ENCODE measurements around the gene ZNF296. TPM values are rescaled to one million over a fixed set of nuclear protein-coding genes. Genes with fewer than 3 reads are reported as not detected.

The ZNF296 gene
- total RNA-seq, 1 experiment from 2014 or later, result 6.7 TPM

GRCh38 chr19:45070861-45071544 lies 5.3 kb downstream of the ZNF296 start:
- ChIA-PET POLR2A (interaction anchor here (0.7 kb wide), 1 partner anchor 22 kb away, joined by 5 read pairs; the partner anchor contains the start of gene PPP1R37), CTCF (no interaction called here)
- TF ChIP-seq TCF7L2 (IDR thresholded peaks at IDR 0.05; ENCODE audit: low read depth, low read length), result no peak
- TF ChIP-seq CTCF (IDR thresholded peaks at IDR 0.05), result no peak
- TF ChIP-seq SIN3A (IDR thresholded peaks at IDR 0.05; ENCODE audit: borderline replicate concordance, insufficient read depth, low read depth, low read length), result no peak
- no peak for TF ChIP-seq REST (IDR thresholded peaks at IDR 0.05; ENCODE audit: insufficient read depth in 1 of 2, low read depth in 2 of 2, low read length in 1 of 2)
- no peak for TF ChIP-seq POLR2AphosphoS5 (IDR thresholded peaks at IDR 0.05; ENCODE audit: low read depth, low read length)
- H3K27ac ChIP-seq (ENCODE audit: low read length), result no peak overlapping the region
- H3K27me3 ChIP-seq (ENCODE audit: control insufficient read depth, insufficient read depth, low read length), result no peaks in the 10 kb centered on the region
- intact Hi-C loops (cut with micrococcal nuclease; ENCODE audit: unreplicated experiment) (no loop called here), in situ Hi-C loops (cut with HindIII; ENCODE audit: low pct_unique_long_range_greater_than_20kb, low sequenced_read_pairs) (no loop called here)
- H3K4me1 ChIP-seq (ENCODE audit: control insufficient read depth, insufficient read depth, low read length), result peaks cover 6% of the 10 kb centered on the region
- no peak overlapping the region for H3K4me3 ChIP-seq (ENCODE audit: low read depth in 2 of 2, low read length in 2 of 2)
- ATAC-seq (no peak), DNase-seq (ENCODE audit: low read depth, low spot score) (no peak)
- no TSS peak for BruUV-seq (replicated peaks)
- H3K9me3 ChIP-seq (ENCODE audit: control insufficient read depth, insufficient read depth, low read depth, low read length), result no peaks in the 10 kb centered on the region
- H3K36me3 ChIP-seq (ENCODE audit: control insufficient read depth, insufficient read depth, low read length), result no peaks in the 10 kb centered on the region; the same call in 1 of the 2 replicates

- CTCF ChIA-PET, result no interaction called here
- Histone ChIP-seq H3K4me1 (ENCODE audit: control insufficient read depth, insufficient read depth, low read length) (peaks cover 6% of the 10 kb centered on the region), H3K9me3 (ENCODE audit: control insufficient read depth, insufficient read depth, low read depth, low read length) (no peaks in the 10 kb centered on the region), H3K4me3 (ENCODE audit: low read depth in 2 of 2, low read length in 2 of 2) (no peak overlapping the region), H3K27me3 (ENCODE audit: control insufficient read depth, insufficient read depth, low read length) (no peaks in the 10 kb centered on the region), H3K27ac (ENCODE audit: low read length) (no peak overlapping the region), H3K36me3 (ENCODE audit: control insufficient read depth, insufficient read depth, low read length) (no peaks in the 10 kb centered on the region)
- TF ChIP-seq SIN3A (IDR thresholded peaks at IDR 0.05; ENCODE audit: borderline replicate concordance, insufficient read depth, low read depth, low read length) (no peak), TCF7L2 (IDR thresholded peaks at IDR 0.05; ENCODE audit: low read depth, low read length) (no peak), REST (IDR thresholded peaks at IDR 0.05; ENCODE audit: insufficient read depth in 1 of 2, low read depth in 2 of 2, low read length in 1 of 2) (no peak), POLR2AphosphoS5 (IDR thresholded peaks at IDR 0.05; ENCODE audit: low read depth, low read length) (no peak), CTCF (IDR thresholded peaks at IDR 0.05) (no peak)
- in situ Hi-C loops (cut with HindIII; ENCODE audit: low pct_unique_long_range_greater_than_20kb, low sequenced_read_pairs) (no loop called here), intact Hi-C loops (cut with micrococcal nuclease; ENCODE audit: unreplicated experiment) (no loop called here)
- POLR2A ChIA-PET, result interaction anchor here (0.7 kb wide), 1 partner anchor 23 kb away, joined by 5 read pairs; the partner anchor contains the start of gene PPP1R37
- DNase-seq (ENCODE audit: low read depth, low spot score) (no peak), ATAC-seq (no peak)
- BruUV-seq (replicated peaks), result no TSS peak
These were observed 6.1 kb downstream of the ZNF296 start for GRCh38 chr19:45070214-45070613.
